ENCODE measurements around the gene SLC4A3. TPM values are rescaled to one million over a fixed set of nuclear protein-coding genes. Genes with fewer than 3 reads are reported as not detected.

The SLC4A3 gene
- total RNA-seq, 1 donor from 2014 or later: 13.5 TPM

GRCh38 chr2:219684721-219685689, 57.6 kb downstream of the SLC4A3 start:
- Histone ChIP-seq H3K9me3 (no peaks in the 10 kb centered on the region), H3K4me3 (peak overlapping the region; percentile 39 to 40), H3K27me3 (no peaks in the 10 kb centered on the region), H3K4me1 (no peaks in the 10 kb centered on the region), H3K36me3 (no peaks in the 10 kb centered on the region), H3K27ac (peak overlapping the region; percentile 75)
- TF ChIP-seq POLR2AphosphoS5 (IDR thresholded peaks at IDR 0.05; ENCODE audit: insufficient read depth in 1 of 2, low read depth in 1 of 2): peak; percentile 50 to 72
- no peak for TF ChIP-seq POLR2A (IDR thresholded peaks at IDR 0.05)
- DNase-seq (ENCODE audit: extremely low spot score in 2 of 2): peak in 1 of 2 donors; percentile 92
- intact Hi-C loops (cut with DNase I): no loop called here

GRCh38 chr2:219687272-219687671, 59.8 kb downstream of the SLC4A3 start:
- intact Hi-C loops (cut with DNase I): no loop called here
- no peak overlapping the region for H3K4me3 ChIP-seq
- H3K4me1 ChIP-seq: no peaks in the 10 kb centered on the region
- H3K27ac ChIP-seq: no peak overlapping the region
- no peak for DNase-seq (ENCODE audit: extremely low spot score in 2 of 2)
- H3K9me3 ChIP-seq: no peaks in the 10 kb centered on the region
- no peaks in the 10 kb centered on the region for H3K36me3 ChIP-seq
- TF ChIP-seq POLR2A (IDR thresholded peaks at IDR 0.05) (no peak), CTCF (IDR thresholded peaks at IDR 0.05) (no peak), POLR2AphosphoS5 (IDR thresholded peaks at IDR 0.05; ENCODE audit: insufficient read depth in 1 of 2, low read depth in 1 of 2) (no peak)
- no peaks in the 10 kb centered on the region for H3K27me3 ChIP-seq

GRCh38 chr2:219687882-219688559, 60.6 kb downstream of the SLC4A3 start:
- no peaks in the 10 kb centered on the region for H3K9me3 ChIP-seq
- DNase-seq (ENCODE audit: extremely low spot score in 2 of 2): no peak
- TF ChIP-seq POLR2A (IDR thresholded peaks at IDR 0.05) (no peak), POLR2AphosphoS5 (IDR thresholded peaks at IDR 0.05; ENCODE audit: insufficient read depth in 1 of 2, low read depth in 1 of 2) (no peak)
- no peaks in the 10 kb centered on the region for H3K4me1 ChIP-seq
- no peaks in the 10 kb centered on the region for H3K36me3 ChIP-seq
- H3K4me3 ChIP-seq: no peak overlapping the region
- H3K27me3 ChIP-seq: no peaks in the 10 kb centered on the region
- intact Hi-C loops (cut with DNase I): no loop called here
- H3K27ac ChIP-seq: no peak overlapping the region

GRCh38 chr2:219688560-219689445, 61.4 kb downstream of the SLC4A3 start:
- intact Hi-C loops (cut with DNase I): no loop called here
- H3K27ac ChIP-seq: peak overlapping the region; percentile 49
- DNase-seq (ENCODE audit: extremely low spot score in 2 of 2): no peak

More at GRCh38 chr2:219688560-219689445, 61.4 kb downstream of the SLC4A3 start:
- H3K27me3 ChIP-seq: no peaks in the 10 kb centered on the region
- no peaks in the 10 kb centered on the region for H3K9me3 ChIP-seq
- no peak for TF ChIP-seq CTCF (IDR thresholded peaks at IDR 0.05)
- H3K4me1 ChIP-seq: no peaks in the 10 kb centered on the region
- no peak overlapping the region for H3K4me3 ChIP-seq
- no peaks in the 10 kb centered on the region for H3K36me3 ChIP-seq

Measured in vagina (tissue), 2 donors.